NCI-H345 (cell line): ENCODE measurements around the gene DENND6A.
A peak's percentile ranks its signal among the peaks of the same experiment; 100 is the strongest.
"Not testable (repeated sequence)": the region's sequence is repeated elsewhere in the genome, so short reads cannot be mapped to it uniquely, and the experiment has no call there.

Experiments
- DNase-seq: peaks from one replicate; lab custom pipeline; 2025; lab: John Stamatoyannopoulos, UW

DENND6A gene

GRCh38 chr3:57637391-57637790, 55.5 kb downstream of the DENND6A start:
- DNase-seq: no peak

GRCh38 chr3:57634259-57634658, 58.6 kb downstream of the DENND6A start:
- not testable (repeated sequence) for DNase-seq

- DNase-seq: no peak
These were observed 64.9 kb downstream of the DENND6A start for GRCh38 chr3:57627976-57628375.

- no peak for DNase-seq
These were observed 68.1 kb downstream of the DENND6A start for GRCh38 chr3:57624801-57625200.

GRCh38 chr3:57622362-57622761, 70.5 kb downstream of the DENND6A start:
- DNase-seq: no peak

- DNase-seq: no peak
These were observed 75.1 kb downstream of the DENND6A start for GRCh38 chr3:57617739-57618138.

GRCh38 chr3:57616233-57616632, 76.6 kb downstream of the DENND6A start:
- no peak for DNase-seq

- DNase-seq: not testable (repeated sequence)
These were observed 81.0 kb downstream of the DENND6A start for GRCh38 chr3:57611870-57612269.

- no peak for DNase-seq
These were observed 87.2 kb downstream of the DENND6A start for GRCh38 chr3:57605683-57606082.

DNA sequence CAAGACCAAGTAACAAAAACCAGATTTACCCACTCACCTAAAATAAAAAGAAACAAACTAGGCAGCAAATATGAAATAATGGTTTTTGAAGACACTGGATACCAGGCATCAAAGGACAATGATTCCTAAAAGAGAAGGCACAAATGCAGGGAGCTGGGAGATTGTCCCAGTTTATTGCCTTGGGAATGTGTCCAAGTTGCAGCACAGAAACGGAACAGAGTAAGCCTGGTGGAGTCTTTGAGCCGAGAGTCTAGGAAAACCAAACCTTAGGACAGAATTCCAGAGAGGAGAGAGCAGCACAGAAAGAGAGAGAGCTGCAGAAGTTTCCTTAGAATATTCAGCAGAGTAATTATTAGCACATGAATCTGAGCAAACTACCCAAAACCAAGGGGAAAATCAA, 87.9 kb downstream of the DENND6A start:
- no peak for DNase-seq

GRCh38 chr3:57600195-57600594, 92.7 kb downstream of the DENND6A start:
- DNase-seq: no peak

DNA sequence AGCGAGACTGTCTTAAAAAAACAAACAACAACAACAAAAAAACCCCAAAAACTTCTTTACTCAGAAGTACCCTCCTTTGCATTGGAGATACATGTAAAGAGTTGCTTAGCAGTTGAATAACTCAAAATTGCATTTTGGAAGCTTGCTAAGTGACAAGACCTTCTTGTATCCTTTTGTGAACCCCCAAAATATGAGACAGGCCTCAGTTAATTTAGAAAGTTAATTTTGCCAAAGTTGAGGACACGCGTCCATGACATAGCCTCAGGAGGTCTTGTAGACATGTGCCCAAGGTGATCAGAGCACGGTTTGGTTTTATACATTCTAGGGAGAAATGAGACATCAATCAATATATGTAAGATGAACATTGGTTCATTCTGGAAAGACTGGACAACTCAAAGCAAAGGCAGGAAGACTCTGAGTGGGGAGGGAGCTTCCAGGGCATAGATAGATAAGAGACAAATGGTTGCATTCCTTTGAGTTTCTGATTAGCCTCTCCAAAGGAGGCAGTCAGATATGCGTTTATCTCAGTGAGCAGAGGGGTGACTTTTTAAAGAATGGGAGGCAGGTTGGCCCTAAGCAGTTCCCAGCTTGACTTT, 94.0 kb downstream of the DENND6A start:
- no peak for DNase-seq

GRCh38 chr3:57597127-57597923, 95.6 kb downstream of the DENND6A start, which contains the start of gene ARF4:
Gene ARF4 (minus strand): TSS chr3:57597344. CDS start chr3:57597140, 204 bp downstream.
- DNase-seq: peak; percentile 97

GRCh38 chr3:57596495-57597126, 96.3 kb downstream of the DENND6A start:
- peak; percentile 2 for DNase-seq

DNA sequence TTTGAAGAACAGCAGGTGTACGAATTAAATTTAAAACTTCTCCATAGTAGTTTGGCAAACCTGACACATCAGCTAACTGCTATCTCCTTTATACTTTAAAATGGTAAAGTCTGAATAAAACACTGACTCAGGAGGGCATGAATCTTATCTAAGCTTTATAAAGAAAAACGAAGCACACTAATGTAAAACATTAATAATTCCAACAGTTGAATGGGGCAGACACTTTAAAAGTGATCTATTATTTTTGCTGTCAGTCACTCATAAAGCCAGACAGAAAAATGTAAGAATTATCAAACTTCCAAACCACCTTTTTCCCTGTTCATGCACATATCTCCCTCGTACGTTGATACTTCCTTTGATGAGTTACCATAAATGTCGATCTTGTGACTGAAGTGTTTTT, 98.3 kb downstream of the DENND6A start:
- DNase-seq: no peak

GRCh38 chr3:57594144-57594543, 98.7 kb downstream of the DENND6A start:
- no peak for DNase-seq

- DNase-seq: no peak
These were observed 100.6 kb downstream of the DENND6A start for GRCh38 chr3:57592306-57592705.

GRCh38 chr3:57587905-57588304, 105.0 kb downstream of the DENND6A start:
- DNase-seq: no peak

DNA sequence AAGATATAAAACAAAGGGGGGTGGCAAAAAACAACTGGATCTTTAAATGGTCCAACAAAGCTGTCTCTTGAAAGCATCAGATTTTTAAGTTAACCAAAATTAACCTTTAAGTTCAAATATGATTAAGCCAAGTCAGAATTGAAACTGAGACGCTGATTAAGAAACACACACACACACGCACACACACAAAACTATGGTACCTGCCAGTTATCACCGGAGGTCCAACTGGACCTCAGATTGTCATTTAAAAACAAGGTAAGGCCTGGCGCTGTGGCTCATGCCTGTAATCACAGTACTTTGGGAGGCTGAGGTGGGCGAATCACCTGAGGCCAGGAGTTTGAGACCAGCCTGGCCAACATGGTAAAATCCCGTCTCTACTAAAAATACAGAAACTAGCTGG, 106.1 kb downstream of the DENND6A start:
- no peak for DNase-seq

- DNase-seq: no peak
These were observed 109.3 kb downstream of the DENND6A start for GRCh38 chr3:57583544-57583943.

- peak; percentile 4 for DNase-seq
These were observed 110.3 kb downstream of the DENND6A start for GRCh38 chr3:57582474-57583168.

- DNase-seq: no peak
These were observed 115.1 kb downstream of the DENND6A start for GRCh38 chr3:57577801-57578200.
